Breast epithelium (tissue), 3 donors: ENCODE data around the gene PDE7B.

ENCODE experiments used
- POLR2A ChIP-seq: fragments of 450-650 bp; IDR thresholded peaks from one replicate; pipeline ENCODE4 v1.6.1; 2016; ENCODE audit warnings: antibody characterized with exemption, mild to moderate bottlenecking, moderate library complexity
- TF ChIP-seq, protein P1 (sequence below), 3 donors: fragments of 450-650 bp; IDR thresholded peaks; one replicate each; pipeline ENCODE4 v1.5.1; 2016 to 2017; ENCODE audit warnings: antibody characterized with exemption in 3 of 3, mild to moderate bottlenecking in 3 of 3, moderate library complexity in 3 of 3

DNA sequence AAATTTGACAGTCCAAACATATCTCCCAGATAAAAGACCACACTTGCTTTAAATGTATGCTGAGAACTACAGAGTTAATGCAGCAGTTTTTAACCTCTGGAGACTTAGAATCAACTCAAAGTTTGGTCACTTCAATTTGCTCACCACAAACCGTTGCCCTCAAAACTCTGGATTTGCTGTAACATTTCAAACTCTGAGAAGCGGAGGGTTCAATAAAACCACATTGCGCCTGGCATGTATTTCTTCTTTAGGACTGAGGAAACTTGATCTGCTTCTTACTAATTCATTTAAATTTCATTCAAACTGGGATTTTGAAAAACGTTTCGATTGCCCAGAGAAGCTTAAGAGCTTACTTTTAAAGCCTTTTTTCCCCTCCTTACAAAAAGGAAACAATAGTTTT lies 282.8 kb downstream of the PDE7B start:
- TF ChIP-seq POLR2A = no peak
- TF ChIP-seq, protein P1, sequence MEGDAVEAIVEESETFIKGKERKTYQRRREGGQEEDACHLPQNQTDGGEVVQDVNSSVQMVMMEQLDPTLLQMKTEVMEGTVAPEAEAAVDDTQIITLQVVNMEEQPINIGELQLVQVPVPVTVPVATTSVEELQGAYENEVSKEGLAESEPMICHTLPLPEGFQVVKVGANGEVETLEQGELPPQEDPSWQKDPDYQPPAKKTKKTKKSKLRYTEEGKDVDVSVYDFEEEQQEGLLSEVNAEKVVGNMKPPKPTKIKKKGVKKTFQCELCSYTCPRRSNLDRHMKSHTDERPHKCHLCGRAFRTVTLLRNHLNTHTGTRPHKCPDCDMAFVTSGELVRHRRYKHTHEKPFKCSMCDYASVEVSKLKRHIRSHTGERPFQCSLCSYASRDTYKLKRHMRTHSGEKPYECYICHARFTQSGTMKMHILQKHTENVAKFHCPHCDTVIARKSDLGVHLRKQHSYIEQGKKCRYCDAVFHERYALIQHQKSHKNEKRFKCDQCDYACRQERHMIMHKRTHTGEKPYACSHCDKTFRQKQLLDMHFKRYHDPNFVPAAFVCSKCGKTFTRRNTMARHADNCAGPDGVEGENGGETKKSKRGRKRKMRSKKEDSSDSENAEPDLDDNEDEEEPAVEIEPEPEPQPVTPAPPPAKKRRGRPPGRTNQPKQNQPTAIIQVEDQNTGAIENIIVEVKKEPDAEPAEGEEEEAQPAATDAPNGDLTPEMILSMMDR (IDR thresholded peaks at IDR 0.05) = no peak
